Measurements from ENCODE around the gene COX6A1. TPM values are rescaled to one million over a fixed set of nuclear protein-coding genes. Genes with fewer than 3 reads are reported as not detected.
"Not testable (repeated sequence)": the region's sequence is repeated elsewhere in the genome, so short reads cannot be mapped to it uniquely, and the experiment has no call there.

The COX6A1 gene
- total RNA-seq, 4 donors from 2014 or later: 196 to 524 (median 201) TPM

- Histone ChIP-seq H3K9me3 (no peaks in the 10 kb centered on the region), H3K4me1 (peaks cover 0 to 7% of the 10 kb centered on the region in 2 donors), H3K27me3 (no peaks in the 10 kb centered on the region), H3K27ac (no peak overlapping the region), H3K36me3 (no peaks in the 10 kb centered on the region), H3K4me3 (no peak overlapping the region)
- TF ChIP-seq POLR2A (IDR thresholded peaks at IDR 0.05) (no peak), CTCF (IDR thresholded peaks at IDR 0.05) (peak; percentile 16 to 51 (median 35))
- intact Hi-C loops (cut with DNase I; ENCODE audit: low total_unique reads): no loop called here
- peak in 1 of 2 donors; percentile 43 for DNase-seq
Measured at GRCh38 chr12:120439646-120440247, 1.8 kb downstream of the COX6A1 start.

- TF ChIP-seq CTCF (IDR thresholded peaks at IDR 0.05) (no peak), POLR2A (IDR thresholded peaks at IDR 0.05) (no peak)
- no peaks in the 10 kb centered on the region for H3K9me3 ChIP-seq
- no peaks in the 10 kb centered on the region for H3K27me3 ChIP-seq
- no peak for DNase-seq
- H3K36me3 ChIP-seq: no peaks in the 10 kb centered on the region
- intact Hi-C loops (cut with DNase I; ENCODE audit: low total_unique reads): no loop called here
- H3K4me3 ChIP-seq: no peak overlapping the region
- peaks cover 0 to 7% of the 10 kb centered on the region in 2 donors for H3K4me1 ChIP-seq
- no peak overlapping the region for H3K27ac ChIP-seq
Measured at GRCh38 chr12:120444676-120445075, 6.8 kb downstream of the COX6A1 start.

- TF ChIP-seq POLR2A (IDR thresholded peaks at IDR 0.05): peak; percentile 38 to 68
- peak in 1 of 4 experiments; percentile 8 for TF ChIP-seq CTCF (IDR thresholded peaks at IDR 0.05)
- peak; percentile 65 to 84 for DNase-seq
- no peaks in the 10 kb centered on the region for H3K36me3 ChIP-seq
- no peaks in the 10 kb centered on the region for H3K9me3 ChIP-seq
- H3K27ac ChIP-seq: peak within 1 kb of the TSS; percentile 83 to 85
- peak within 1 kb of the TSS; percentile 79 to 96 for H3K4me3 ChIP-seq
- peaks cover 0 to 6% of the 10 kb centered on the region in 2 donors for H3K4me1 ChIP-seq
- H3K27me3 ChIP-seq: no peaks in the 10 kb centered on the region
- intact Hi-C loops (cut with DNase I; ENCODE audit: low total_unique reads): no loop called here
Measured at GRCh38 chr12:120445911-120446843, 8.3 kb downstream of the COX6A1 start, which contains the start of the genes GATC and TRIAP1. Gene GATC, plus strand, starts transcription at chr12:120446444. Its CDS starts 37 bp downstream, at chr12:120446481. Gene TRIAP1, minus strand, starts transcription at chr12:120446384. Its CDS starts 12 bp downstream, at chr12:120446372.

GRCh38 chr12:120446844-120447178 is 8.9 kb downstream of the COX6A1 start:
- H3K9me3 ChIP-seq; H3K36me3 ChIP-seq; DNase-seq; intact Hi-C loops (cut with DNase I; ENCODE audit: low total_unique reads); H3K27me3 ChIP-seq; H3K4me1 ChIP-seq: not testable (repeated sequence)
- H3K4me3 ChIP-seq: peak overlapping the region; percentile 79 to 96
- H3K27ac ChIP-seq: peak overlapping the region; percentile 83 to 85

- intact Hi-C loops (cut with DNase I; ENCODE audit: low total_unique reads): no loop called here
- H3K4me1 ChIP-seq: peaks cover 0 to 6% of the 10 kb centered on the region in 2 donors
- H3K27ac ChIP-seq: no peak overlapping the region
- H3K4me3 ChIP-seq: no peak overlapping the region
- H3K36me3 ChIP-seq: no peaks in the 10 kb centered on the region
- TF ChIP-seq CTCF (IDR thresholded peaks at IDR 0.05): no peak
- no peak for TF ChIP-seq POLR2A (IDR thresholded peaks at IDR 0.05)
- DNase-seq: no peak
- H3K27me3 ChIP-seq: no peaks in the 10 kb centered on the region
- H3K9me3 ChIP-seq: no peaks in the 10 kb centered on the region
Measured at GRCh38 chr12:120447992-120448391, 10.1 kb downstream of the COX6A1 start.

- intact Hi-C loops (cut with DNase I; ENCODE audit: low total_unique reads); H3K27me3 ChIP-seq; H3K9me3 ChIP-seq; H3K27ac ChIP-seq; DNase-seq; H3K4me3 ChIP-seq; H3K36me3 ChIP-seq; H3K4me1 ChIP-seq: not testable (repeated sequence)
Measured at GRCh38 chr12:120452524-120452923, 14.6 kb downstream of the COX6A1 start.

Measured in uterus (tissue), 4 donors.